ENCODE data around the gene FOXI3.

GRCh38 chr2:88400037-88400767 lies 52.3 kb downstream of the FOXI3 start:
- no peak for TF ChIP-seq SUZ12 (IDR thresholded peaks at IDR 0.05; ENCODE audit: extremely low read depth, insufficient read depth, insufficient read length)
- no peak for TF ChIP-seq ZNF274 (IDR thresholded peaks at IDR 0.05; ENCODE audit: low read depth, low read length)
- TF ChIP-seq YY1 (IDR thresholded peaks at IDR 0.05; ENCODE audit: insufficient read depth, insufficient read length): no peak
